ENCODE data around the gene BPGM. TPM values are rescaled to one million over a fixed set of nuclear protein-coding genes. Genes with fewer than 3 reads are reported as not detected.

The BPGM gene
- total and polyA plus RNA-seq, 9 of the 15 experiments (the other 6 are each of a cell fraction or from before 2014, with no cell fraction given) = 14.1 to 46.1 (median 21.2) TPM

DNA sequence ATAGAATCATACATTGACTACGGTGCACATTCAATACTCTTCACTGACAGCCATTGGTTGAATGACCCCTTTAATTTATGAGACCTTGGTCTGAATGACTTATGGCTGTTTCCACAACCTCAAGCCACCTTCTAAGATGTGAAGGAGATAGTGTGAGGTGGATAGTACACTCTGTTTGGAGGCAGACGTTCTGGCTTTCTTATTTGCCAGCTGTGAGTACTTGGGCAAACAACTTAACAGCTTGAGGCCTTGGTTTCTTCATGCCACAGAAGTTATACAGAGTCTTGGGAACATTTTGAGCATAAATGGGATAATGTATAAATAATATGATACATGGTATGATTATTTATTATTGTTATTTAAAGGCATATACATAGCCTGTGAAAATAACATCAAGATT is 62.0 kb downstream of the BPGM start (continued):
- TF ChIP-seq, protein P1, sequence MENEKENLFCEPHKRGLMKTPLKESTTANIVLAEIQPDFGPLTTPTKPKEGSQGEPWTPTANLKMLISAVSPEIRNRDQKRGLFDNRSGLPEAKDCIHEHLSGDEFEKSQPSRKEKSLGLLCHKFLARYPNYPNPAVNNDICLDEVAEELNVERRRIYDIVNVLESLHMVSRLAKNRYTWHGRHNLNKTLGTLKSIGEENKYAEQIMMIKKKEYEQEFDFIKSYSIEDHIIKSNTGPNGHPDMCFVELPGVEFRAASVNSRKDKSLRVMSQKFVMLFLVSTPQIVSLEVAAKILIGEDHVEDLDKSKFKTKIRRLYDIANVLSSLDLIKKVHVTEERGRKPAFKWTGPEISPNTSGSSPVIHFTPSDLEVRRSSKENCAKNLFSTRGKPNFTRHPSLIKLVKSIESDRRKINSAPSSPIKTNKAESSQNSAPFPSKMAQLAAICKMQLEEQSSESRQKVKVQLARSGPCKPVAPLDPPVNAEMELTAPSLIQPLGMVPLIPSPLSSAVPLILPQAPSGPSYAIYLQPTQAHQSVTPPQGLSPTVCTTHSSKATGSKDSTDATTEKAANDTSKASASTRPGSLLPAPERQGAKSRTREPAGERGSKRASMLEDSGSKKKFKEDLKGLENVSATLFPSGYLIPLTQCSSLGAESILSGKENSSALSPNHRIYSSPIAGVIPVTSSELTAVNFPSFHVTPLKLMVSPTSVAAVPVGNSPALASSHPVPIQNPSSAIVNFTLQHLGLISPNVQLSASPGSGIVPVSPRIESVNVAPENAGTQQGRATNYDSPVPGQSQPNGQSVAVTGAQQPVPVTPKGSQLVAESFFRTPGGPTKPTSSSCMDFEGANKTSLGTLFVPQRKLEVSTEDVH (IDR thresholded peaks at IDR 0.05; ENCODE audit: low read depth, partially characterized antibody) = no peak
- TF ChIP-seq ZNF644 (tag; IDR thresholded peaks at IDR 0.05; ENCODE audit: low read depth) (no peak), RBM34 (IDR thresholded peaks at IDR 0.05; ENCODE audit: borderline replicate concordance, insufficient read depth, low read length) (no peak), MTF1 (CRISPR knock-in tag; IDR thresholded peaks at IDR 0.05; ENCODE audit: borderline replicate concordance) (no peak), GTF2F1 (IDR thresholded peaks at IDR 0.05; ENCODE audit: low read depth, low read length) (no peak), NCOA2 (IDR thresholded peaks at IDR 0.05; ENCODE audit: partially characterized antibody in 2 of 2) (no peak)
- TF ChIP-seq, protein P2, sequence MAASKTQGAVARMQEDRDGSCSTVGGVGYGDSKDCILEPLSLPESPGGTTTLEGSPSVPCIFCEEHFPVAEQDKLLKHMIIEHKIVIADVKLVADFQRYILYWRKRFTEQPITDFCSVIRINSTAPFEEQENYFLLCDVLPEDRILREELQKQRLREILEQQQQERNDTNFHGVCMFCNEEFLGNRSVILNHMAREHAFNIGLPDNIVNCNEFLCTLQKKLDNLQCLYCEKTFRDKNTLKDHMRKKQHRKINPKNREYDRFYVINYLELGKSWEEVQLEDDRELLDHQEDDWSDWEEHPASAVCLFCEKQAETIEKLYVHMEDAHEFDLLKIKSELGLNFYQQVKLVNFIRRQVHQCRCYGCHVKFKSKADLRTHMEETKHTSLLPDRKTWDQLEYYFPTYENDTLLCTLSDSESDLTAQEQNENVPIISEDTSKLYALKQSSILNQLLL (CRISPR knock-in tag; IDR thresholded peaks at IDR 0.05; ENCODE audit: borderline replicate concordance) = no peak

Measured in K562 (cell line).